Keratinocyte (primary cell): Measurements from ENCODE around the gene ARID5B. TPM values are rescaled to one million over a fixed set of nuclear protein-coding genes. Genes with fewer than 3 reads are reported as not detected.

Experiments
- DNase-seq: peaks from one replicate; pipeline ENCODE4 v3.0.0-alpha.2; 2011; ENCODE audit warnings: low read depth, missing footprints, low spot score
- FAIRE-seq: peaks from 2 replicates; lab custom pipeline; 2011; peaks lifted over from hg19 to GRCh38; lab: Jason Lieb, UNC
- H2AFZ ChIP-seq: 2 replicates; pipeline ENCODE4 v1.6.0; 2012; ENCODE audit warnings: low read length, control low read depth, inconsistent platforms; ENCODE audit not compliant: control insufficient read depth
- H3K27ac ChIP-seq: 2 replicates; pipeline ENCODE4 v1.5.1; 2011; ENCODE audit warnings: low read length; ENCODE audit not compliant: control insufficient read depth, insufficient read depth
- H3K27me3 ChIP-seq: 3 replicates; pipeline ENCODE4 v1.6.0; 2011; ENCODE audit warnings: low read length; ENCODE audit not compliant: control insufficient read depth, insufficient read depth; ENCODE audit errors: extremely low read depth
- H3K36me3 ChIP-seq, 2 experiments: 2 replicates in 1 of 2; 3 replicates in 1 of 2; pipeline ENCODE4 v1.5.1; 2011; ENCODE audit warnings: low read length in 2 of 2, mild to moderate bottlenecking in 1 of 2; ENCODE audit not compliant: control insufficient read depth in 2 of 2, insufficient read depth in 2 of 2; ENCODE audit errors: extremely low read depth in 1 of 2
- H3K4me1 ChIP-seq: 3 replicates; pipeline ENCODE4 v1.5.1; 2011; ENCODE audit warnings: low read length; ENCODE audit not compliant: control insufficient read depth, insufficient read depth; ENCODE audit errors: extremely low read depth
- H3K4me2 ChIP-seq: 3 replicates; pipeline ENCODE4 v1.6.0; 2011; ENCODE audit warnings: low read depth, low read length; ENCODE audit not compliant: control insufficient read depth, insufficient read depth; ENCODE audit errors: extremely low read depth
- H3K4me3 ChIP-seq, 3 experiments: fragments of 200-600 bp in 1 of 3; sonication (generic) in 1 of 3; 2 replicates in 2 of 3; 3 replicates in 1 of 3; pipeline ENCODE4 v1.5.1; 2011 to 2016; ENCODE audit warnings: low read length in 3 of 3, mild to moderate bottlenecking in 3 of 3, control low read depth in 2 of 3, inconsistent platforms in 1 of 3, low read depth in 1 of 3, mixed read lengths in 1 of 3, mixed run types in 1 of 3, moderate library complexity in 1 of 3; ENCODE audit not compliant: control insufficient read depth in 2 of 3, insufficient read depth in 2 of 3; ENCODE audit errors: extremely low read depth in 1 of 3
- H3K79me2 ChIP-seq: 2 replicates; pipeline ENCODE4 v1.6.0; 2012; ENCODE audit warnings: low read length; ENCODE audit not compliant: control insufficient read depth, insufficient read depth
- H3K9ac ChIP-seq: 3 replicates; pipeline ENCODE4 v1.6.0; 2011; ENCODE audit warnings: low read length; ENCODE audit not compliant: control insufficient read depth, insufficient read depth; ENCODE audit errors: extremely low read depth
- H3K9me1 ChIP-seq: 3 replicates; pipeline ENCODE4 v1.6.0; 2011; ENCODE audit warnings: low read length; ENCODE audit not compliant: control insufficient read depth, insufficient read depth; ENCODE audit errors: extremely low read depth
- H3K9me3 ChIP-seq: 2 replicates; pipeline ENCODE4 v1.5.1; 2012; ENCODE audit warnings: low read depth, low read length; ENCODE audit not compliant: control insufficient read depth
- H4K20me1 ChIP-seq: 3 replicates; pipeline ENCODE4 v1.6.0; 2011; ENCODE audit warnings: low read length; ENCODE audit not compliant: control insufficient read depth, insufficient read depth; ENCODE audit errors: extremely low read depth
- CTCF ChIP-seq, 3 experiments: IDR thresholded peaks in 1 of 3; conservative IDR thresholded peaks in 1 of 3; optimal IDR thresholded peaks in 1 of 3; 2 replicates in 2 of 3; 3 replicates in 1 of 3; pipeline versions ENCODE3 to v1.5.1; 2011; ENCODE audit warnings: low read length in 3 of 3, mild to moderate bottlenecking in 3 of 3, moderate library complexity in 2 of 3, control low read depth in 1 of 3, inconsistent platforms in 1 of 3; ENCODE audit not compliant: insufficient read depth in 2 of 3; ENCODE audit errors: extremely low read depth in 1 of 3
- EZH2 ChIP-seq: IDR thresholded peaks from one replicate; pipeline ENCODE4 v1.6.1; 2012; ENCODE audit warnings: inconsistent platforms, mild to moderate bottlenecking, low read length, moderate library complexity
- dilution Hi-C: fragments of 300-500 bp; cut with MboI; formaldehyde crosslinking; loops from one replicate; pipeline ENCODE4 v1.7.0; 2020; ENCODE audit warnings: low sequenced_read_pairs; ENCODE audit not compliant: extremely low pct_ligation_motif_present
- polyA plus RNA-seq, 5 experiments: library from polyadenylated mRNA; depleted of rRNA in 3 of 5; stranded (reverse) in 3 of 5; stranded (forward) in 1 of 5; unstranded in 1 of 5; fragments of >200 nt; gene quantifications; 1 replicate in 1 of 5; 2 replicates in 3 of 5; 3 replicates in 1 of 5; pipeline versions ENCODE4 v1.2.1 to v1.2.3, GENCODE V29; 2011 to 2012; ENCODE audit warnings: missing spikeins in 2 of 5, low read depth in 1 of 5, low replicate concordance in 1 of 5

The ARID5B gene
- polyA plus RNA-seq, 1 donor (not counting 4 experiments of a cell fraction or from before 2014, with no cell fraction given) = 7.0 TPM

- DNase-seq = no peak
- H3K4me3 ChIP-seq = no peak overlapping the region
- TF ChIP-seq EZH2 (no peak), CTCF (optimal IDR thresholded peaks at IDR 0.05 in 1 of 3, IDR thresholded peaks at IDR 0.05 in 1 of 3, conservative IDR thresholded peaks at IDR 0.05 in 1 of 3; ENCODE audit: extremely low read depth in 1 of 3, insufficient read depth in 2 of 3, low read length in 3 of 3) (no peak)
- no peak for FAIRE-seq
- peaks cover 6% of the 10 kb centered on the region for H3K79me2 ChIP-seq
- no peak overlapping the region for H3K4me2 ChIP-seq
- no peak overlapping the region for H3K27ac ChIP-seq
- no peaks in the 10 kb centered on the region for H3K9me1 ChIP-seq
- H3K9ac ChIP-seq = no peak overlapping the region
- no peaks in the 10 kb centered on the region for H3K9me3 ChIP-seq
- H3K4me1 ChIP-seq = peaks cover 48% of the 10 kb centered on the region
- H2AFZ ChIP-seq = no peak overlapping the region
- H3K27me3 ChIP-seq = no peaks in the 10 kb centered on the region
- H4K20me1 ChIP-seq = no peaks in the 10 kb centered on the region
- peaks cover 4 to 15% of the 10 kb centered on the region in 2 experiments for H3K36me3 ChIP-seq
- dilution Hi-C loops = no loop called here
Observed at GRCh38 chr10:62080905-62081304, 179.4 kb downstream of the ARID5B start.

- no peak for FAIRE-seq
- dilution Hi-C loops = no loop called here
- Histone ChIP-seq H3K4me2 (peak overlapping the region; percentile 81), H3K79me2 (peaks cover 6% of the 10 kb centered on the region), H4K20me1 (no peaks in the 10 kb centered on the region), H3K9me3 (no peaks in the 10 kb centered on the region), H3K4me1 (peaks cover 45% of the 10 kb centered on the region), H3K27ac (peak overlapping the region; percentile 91), H3K4me3 (no peak overlapping the region), H3K9me1 (no peaks in the 10 kb centered on the region), H3K27me3 (no peaks in the 10 kb centered on the region), H3K36me3 (peaks cover 3 to 17% of the 10 kb centered on the region in 2 experiments), H2AFZ (no peak overlapping the region), H3K9ac (no peak overlapping the region)
- no peak for DNase-seq
- no peak for TF ChIP-seq CTCF (optimal IDR thresholded peaks at IDR 0.05 in 1 of 3, IDR thresholded peaks at IDR 0.05 in 1 of 3, conservative IDR thresholded peaks at IDR 0.05 in 1 of 3; ENCODE audit: extremely low read depth in 1 of 3, insufficient read depth in 2 of 3, low read length in 3 of 3)
- TF ChIP-seq EZH2 = no peak
Observed at GRCh38 chr10:62081341-62082270, 180.1 kb downstream of the ARID5B start.
